Heart left ventricle (tissue), 13 donors: ENCODE measurements around the gene MEAK7.

Source experiments
- CTCF ChIP-seq, 12 donors: fragments of 200-600 bp; sonication (generic) in 4 of 12; IDR thresholded peaks; one replicate each; pipeline versions ENCODE4 v1.5.0 to v1.8.0; 2018 to 2022; ENCODE audit warnings: antibody characterized with exemption in 12 of 12, mild to moderate bottlenecking in 5 of 12
- POLR2A ChIP-seq, 2 donors: fragments of 450-650 bp; IDR thresholded peaks; one replicate each; pipeline ENCODE4 v1.6.1; 2017; ENCODE audit warnings: antibody characterized with exemption in 2 of 2, mild to moderate bottlenecking in 2 of 2, moderate library complexity in 2 of 2
- donor health status: ischemic (EF 13 %, LVEDD 7.1; RV severe dilation, severe dysfunction).
- donor health status: DM: no; HTN: yes; CAD: no.
- donor health status: DM: no; HTN: no; CAD: no.
- donor health status: ischemic (EF 25% LVEDD 6.9; RV normal size, moderate dysfunction).
- donor health status: ischemic (EF 25% LVEDD 5.7; RV mildly dilated, moderate dysfunction).
- donor health status: ischemic (EF 35%, LVEDD 5.7; RV mildly dilated, moderate dysfunction).
- donor health status: nonischemic (EF 11% LVEDD 7.7; RV severe dilation, severe dysfunction).
- donor health status: DM: yes; HTN: yes; CAD: no.
- donor health status: PGD.
- donor health status: ischemic (EF 29% LVEDD 5.4; RV normal size, mild dysfunction).
- donor health status: nonischemic (EF 23%, LVEDD 6.1; RV moderate dilation, normal function).

GRCh38 chr16:84489131-84489530 lies 15.3 kb downstream of the MEAK7 start:
- TF ChIP-seq CTCF (IDR thresholded peaks at IDR 0.05), result no peak
- no peak for TF ChIP-seq POLR2A (IDR thresholded peaks at IDR 0.05)
